ENCODE data around the gene MAGI2. TPM values are rescaled to one million over a fixed set of nuclear protein-coding genes. Genes with fewer than 3 reads are reported as not detected.
A peak's percentile ranks its signal among the peaks of the same experiment; 100 is the strongest.

Gene MAGI2
- total and polyA plus RNA-seq, 2 of the 13 experiments (the other 11 are each of a cell fraction or from before 2014, with no cell fraction given): 1.5 to 3.8 TPM

DNA sequence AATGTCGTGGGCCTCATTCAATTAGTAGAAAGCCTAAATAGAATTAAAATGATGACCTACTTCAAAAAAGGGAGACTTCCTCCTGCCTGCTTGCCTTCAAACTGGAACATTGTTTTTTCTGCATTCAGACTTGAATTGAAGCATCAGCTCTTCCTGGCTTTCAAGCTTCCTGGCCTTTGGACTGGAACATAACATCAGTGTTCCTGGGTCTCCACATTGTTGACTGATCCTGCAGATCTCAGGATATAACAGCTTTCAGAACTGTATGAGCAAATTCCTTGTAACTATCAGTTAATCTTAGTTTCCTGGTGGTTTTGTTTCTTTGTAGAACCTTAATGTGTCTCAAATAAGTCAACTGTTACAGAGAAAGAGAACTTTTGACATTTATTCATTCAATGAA lies 18.6 kb downstream of the MAGI2 start (continued):
- TF ChIP-seq, protein P1, sequence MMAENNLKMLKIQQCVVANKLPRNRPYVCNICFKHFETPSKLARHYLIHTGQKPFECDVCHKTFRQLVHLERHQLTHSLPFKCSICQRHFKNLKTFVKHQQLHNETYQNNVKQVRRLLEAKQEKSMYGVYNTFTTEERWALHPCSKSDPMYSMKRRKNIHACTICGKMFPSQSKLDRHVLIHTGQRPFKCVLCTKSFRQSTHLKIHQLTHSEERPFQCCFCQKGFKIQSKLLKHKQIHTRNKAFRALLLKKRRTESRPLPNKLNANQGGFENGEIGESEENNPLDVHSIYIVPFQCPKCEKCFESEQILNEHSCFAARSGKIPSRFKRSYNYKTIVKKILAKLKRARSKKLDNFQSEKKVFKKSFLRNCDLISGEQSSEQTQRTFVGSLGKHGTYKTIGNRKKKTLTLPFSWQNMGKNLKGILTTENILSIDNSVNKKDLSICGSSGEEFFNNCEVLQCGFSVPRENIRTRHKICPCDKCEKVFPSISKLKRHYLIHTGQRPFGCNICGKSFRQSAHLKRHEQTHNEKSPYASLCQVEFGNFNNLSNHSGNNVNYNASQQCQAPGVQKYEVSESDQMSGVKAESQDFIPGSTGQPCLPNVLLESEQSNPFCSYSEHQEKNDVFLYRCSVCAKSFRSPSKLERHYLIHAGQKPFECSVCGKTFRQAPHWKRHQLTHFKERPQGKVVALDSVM (CRISPR knock-in tag; IDR thresholded peaks at IDR 0.05): no peak
- peak; percentile 38 for TF ChIP-seq TEAD3 (CRISPR knock-in tag; optimal IDR thresholded peaks at IDR 0.05; ENCODE audit: borderline replicate concordance)
- no peak for TF ChIP-seq FOXA1 (IDR thresholded peaks at IDR 0.05)
- peak; percentile 49 for TF ChIP-seq FOXA1 (CRISPR knock-in tag; IDR thresholded peaks at IDR 0.05)
- TF ChIP-seq, protein P2, sequence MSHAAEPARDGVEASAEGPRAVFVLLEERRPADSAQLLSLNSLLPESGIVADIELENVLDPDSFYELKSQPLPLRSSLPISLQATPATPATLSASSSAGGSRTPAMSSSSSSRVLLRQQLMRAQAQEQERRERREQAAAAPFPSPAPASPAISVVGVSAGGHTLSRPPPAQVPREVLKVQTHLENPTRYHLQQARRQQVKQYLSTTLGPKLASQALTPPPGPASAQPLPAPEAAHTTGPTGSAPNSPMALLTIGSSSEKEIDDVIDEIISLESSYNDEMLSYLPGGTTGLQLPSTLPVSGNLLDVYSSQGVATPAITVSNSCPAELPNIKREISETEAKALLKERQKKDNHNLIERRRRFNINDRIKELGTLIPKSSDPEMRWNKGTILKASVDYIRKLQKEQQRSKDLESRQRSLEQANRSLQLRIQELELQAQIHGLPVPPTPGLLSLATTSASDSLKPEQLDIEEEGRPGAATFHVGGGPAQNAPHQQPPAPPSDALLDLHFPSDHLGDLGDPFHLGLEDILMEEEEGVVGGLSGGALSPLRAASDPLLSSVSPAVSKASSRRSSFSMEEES (CRISPR knock-in tag; IDR thresholded peaks at IDR 0.05): 0 out of 2 replicates have a peak, but pooled peaks have one; percentile 17
- peak; percentile 65; the same call in 1 of the 2 replicates for TF ChIP-seq ETV5 (CRISPR knock-in tag; IDR thresholded peaks at IDR 0.05; ENCODE audit: borderline replicate concordance)
- TF ChIP-seq JUN (CRISPR knock-in tag; IDR thresholded peaks at IDR 0.05): no peak
- no peak for TF ChIP-seq RBFOX2 (IDR thresholded peaks at IDR 0.05; ENCODE audit: low read depth, low read length)
- TF ChIP-seq, protein P3, sequence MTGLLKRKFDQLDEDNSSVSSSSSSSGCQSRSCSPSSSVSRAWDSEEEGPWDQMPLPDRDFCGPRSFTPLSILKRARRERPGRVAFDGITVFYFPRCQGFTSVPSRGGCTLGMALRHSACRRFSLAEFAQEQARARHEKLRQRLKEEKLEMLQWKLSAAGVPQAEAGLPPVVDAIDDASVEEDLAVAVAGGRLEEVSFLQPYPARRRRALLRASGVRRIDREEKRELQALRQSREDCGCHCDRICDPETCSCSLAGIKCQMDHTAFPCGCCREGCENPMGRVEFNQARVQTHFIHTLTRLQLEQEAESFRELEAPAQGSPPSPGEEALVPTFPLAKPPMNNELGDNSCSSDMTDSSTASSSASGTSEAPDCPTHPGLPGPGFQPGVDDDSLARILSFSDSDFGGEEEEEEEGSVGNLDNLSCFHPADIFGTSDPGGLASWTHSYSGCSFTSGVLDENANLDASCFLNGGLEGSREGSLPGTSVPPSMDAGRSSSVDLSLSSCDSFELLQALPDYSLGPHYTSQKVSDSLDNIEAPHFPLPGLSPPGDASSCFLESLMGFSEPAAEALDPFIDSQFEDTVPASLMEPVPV (CRISPR knock-in tag; IDR thresholded peaks at IDR 0.05): no peak
- TF ChIP-seq ZBTB20 (CRISPR knock-in tag; IDR thresholded peaks at IDR 0.05; ENCODE audit: borderline replicate concordance, low read depth): no peak
- TF ChIP-seq, protein P4, sequence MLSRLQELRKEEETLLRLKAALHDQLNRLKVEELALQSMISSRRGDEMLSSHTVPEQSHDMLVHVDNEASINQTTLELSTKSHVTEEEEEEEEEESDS (CRISPR knock-in tag; IDR thresholded peaks at IDR 0.05; ENCODE audit: borderline replicate concordance): no peak
- TF ChIP-seq, protein P5, sequence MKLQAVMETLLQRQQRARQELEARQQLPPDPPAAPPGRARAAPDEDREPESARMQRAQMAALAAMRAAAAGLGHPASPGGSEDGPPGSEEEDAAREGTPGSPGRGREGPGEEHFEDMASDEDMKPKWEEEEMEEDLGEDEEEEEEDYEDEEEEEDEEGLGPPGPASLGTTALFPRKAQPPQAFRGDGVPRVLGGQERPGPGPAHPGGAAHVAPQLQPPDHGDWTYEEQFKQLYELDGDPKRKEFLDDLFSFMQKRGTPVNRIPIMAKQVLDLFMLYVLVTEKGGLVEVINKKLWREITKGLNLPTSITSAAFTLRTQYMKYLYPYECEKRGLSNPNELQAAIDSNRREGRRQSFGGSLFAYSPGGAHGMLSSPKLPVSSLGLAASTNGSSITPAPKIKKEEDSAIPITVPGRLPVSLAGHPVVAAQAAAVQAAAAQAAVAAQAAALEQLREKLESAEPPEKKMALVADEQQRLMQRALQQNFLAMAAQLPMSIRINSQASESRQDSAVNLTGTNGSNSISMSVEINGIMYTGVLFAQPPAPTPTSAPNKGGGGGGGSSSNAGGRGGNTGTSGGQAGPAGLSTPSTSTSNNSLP (IDR thresholded peaks at IDR 0.05; ENCODE audit: low read depth, low read length): peak; percentile 44; the same call in 1 of the 2 replicates
- TF ChIP-seq HNRNPL (IDR thresholded peaks at IDR 0.05; ENCODE audit: low read depth, low read length): no peak
- TF ChIP-seq KDM6A (CRISPR knock-in tag; IDR thresholded peaks at IDR 0.05; ENCODE audit: low read depth): 0 out of 2 replicates have a peak, but pooled peaks have one; percentile 33
- TF ChIP-seq MZF1 (CRISPR knock-in tag; IDR thresholded peaks at IDR 0.05; ENCODE audit: borderline replicate concordance): no peak
- TF ChIP-seq, protein P6, sequence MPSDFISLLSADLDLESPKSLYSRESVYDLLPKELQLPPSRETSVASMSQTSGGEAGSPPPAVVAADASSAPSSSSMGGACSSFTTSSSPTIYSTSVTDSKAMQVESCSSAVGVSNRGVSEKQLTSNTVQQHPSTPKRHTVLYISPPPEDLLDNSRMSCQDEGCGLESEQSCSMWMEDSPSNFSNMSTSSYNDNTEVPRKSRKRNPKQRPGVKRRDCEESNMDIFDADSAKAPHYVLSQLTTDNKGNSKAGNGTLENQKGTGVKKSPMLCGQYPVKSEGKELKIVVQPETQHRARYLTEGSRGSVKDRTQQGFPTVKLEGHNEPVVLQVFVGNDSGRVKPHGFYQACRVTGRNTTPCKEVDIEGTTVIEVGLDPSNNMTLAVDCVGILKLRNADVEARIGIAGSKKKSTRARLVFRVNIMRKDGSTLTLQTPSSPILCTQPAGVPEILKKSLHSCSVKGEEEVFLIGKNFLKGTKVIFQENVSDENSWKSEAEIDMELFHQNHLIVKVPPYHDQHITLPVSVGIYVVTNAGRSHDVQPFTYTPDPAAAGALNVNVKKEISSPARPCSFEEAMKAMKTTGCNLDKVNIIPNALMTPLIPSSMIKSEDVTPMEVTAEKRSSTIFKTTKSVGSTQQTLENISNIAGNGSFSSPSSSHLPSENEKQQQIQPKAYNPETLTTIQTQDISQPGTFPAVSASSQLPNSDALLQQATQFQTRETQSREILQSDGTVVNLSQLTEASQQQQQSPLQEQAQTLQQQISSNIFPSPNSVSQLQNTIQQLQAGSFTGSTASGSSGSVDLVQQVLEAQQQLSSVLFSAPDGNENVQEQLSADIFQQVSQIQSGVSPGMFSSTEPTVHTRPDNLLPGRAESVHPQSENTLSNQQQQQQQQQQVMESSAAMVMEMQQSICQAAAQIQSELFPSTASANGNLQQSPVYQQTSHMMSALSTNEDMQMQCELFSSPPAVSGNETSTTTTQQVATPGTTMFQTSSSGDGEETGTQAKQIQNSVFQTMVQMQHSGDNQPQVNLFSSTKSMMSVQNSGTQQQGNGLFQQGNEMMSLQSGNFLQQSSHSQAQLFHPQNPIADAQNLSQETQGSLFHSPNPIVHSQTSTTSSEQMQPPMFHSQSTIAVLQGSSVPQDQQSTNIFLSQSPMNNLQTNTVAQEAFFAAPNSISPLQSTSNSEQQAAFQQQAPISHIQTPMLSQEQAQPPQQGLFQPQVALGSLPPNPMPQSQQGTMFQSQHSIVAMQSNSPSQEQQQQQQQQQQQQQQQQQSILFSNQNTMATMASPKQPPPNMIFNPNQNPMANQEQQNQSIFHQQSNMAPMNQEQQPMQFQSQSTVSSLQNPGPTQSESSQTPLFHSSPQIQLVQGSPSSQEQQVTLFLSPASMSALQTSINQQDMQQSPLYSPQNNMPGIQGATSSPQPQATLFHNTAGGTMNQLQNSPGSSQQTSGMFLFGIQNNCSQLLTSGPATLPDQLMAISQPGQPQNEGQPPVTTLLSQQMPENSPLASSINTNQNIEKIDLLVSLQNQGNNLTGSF (CRISPR knock-in tag; IDR thresholded peaks at IDR 0.05): no peak
- no peak for TF ChIP-seq ZZZ3 (CRISPR knock-in tag; IDR thresholded peaks at IDR 0.05; ENCODE audit: borderline replicate concordance)
- no peak for TF ChIP-seq ZNF264 (CRISPR knock-in tag; IDR thresholded peaks at IDR 0.05)
